ENCODE data around the gene TNNI3K.
"Not testable (repeated sequence)": the region's sequence is repeated elsewhere in the genome, so short reads cannot be mapped to it uniquely, and the experiment has no call there.

The TNNI3K gene

DNA sequence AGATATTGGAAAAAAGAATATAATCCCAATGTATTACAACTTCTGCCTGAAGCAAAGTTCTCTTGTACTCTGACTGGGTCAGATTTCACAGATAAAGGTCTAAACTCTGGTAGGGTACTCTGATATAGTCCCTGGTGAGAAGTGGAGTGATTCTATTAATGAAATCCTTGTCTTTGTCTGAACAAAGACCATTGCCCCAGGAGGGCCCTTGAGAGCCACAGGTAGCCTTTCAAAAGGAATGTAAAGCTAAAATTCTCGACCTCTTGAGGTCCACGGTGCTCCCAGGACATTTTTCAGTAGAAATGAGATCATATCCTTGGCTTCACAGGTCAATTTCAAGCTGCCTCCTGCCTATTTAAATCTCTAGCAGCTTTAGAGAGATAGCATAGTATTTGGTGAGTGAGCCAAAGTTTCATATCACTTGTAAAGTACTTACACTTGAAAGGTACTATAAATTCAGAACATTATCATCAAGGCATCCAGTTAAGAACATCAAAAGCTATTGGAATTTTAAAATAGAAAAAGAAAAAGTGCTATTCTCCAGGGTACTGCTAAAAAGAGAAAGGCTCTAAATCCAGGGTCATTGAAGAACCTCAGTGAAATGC lies 10.1 kb downstream of the TNNI3K start:
- H3K27me3 ChIP-seq (ENCODE audit: control insufficient read depth, insufficient read depth, low read length): no peaks in the 10 kb centered on the region
- no peak overlapping the region for H3K9ac ChIP-seq
- H3K4me3 ChIP-seq (ENCODE audit: low read depth, low read length): no peak overlapping the region
- no peak overlapping the region for H3K4me2 ChIP-seq (ENCODE audit: low read length)
- H3K9me3 ChIP-seq (ENCODE audit: control insufficient read depth, low read length): no peaks in the 10 kb centered on the region
- no peaks in the 10 kb centered on the region for H3K79me2 ChIP-seq
- no peak overlapping the region for H3K27ac ChIP-seq
- H3K36me3 ChIP-seq (ENCODE audit: control insufficient read depth, insufficient read depth, low read length): no peaks in the 10 kb centered on the region
- TF ChIP-seq, protein P1, sequence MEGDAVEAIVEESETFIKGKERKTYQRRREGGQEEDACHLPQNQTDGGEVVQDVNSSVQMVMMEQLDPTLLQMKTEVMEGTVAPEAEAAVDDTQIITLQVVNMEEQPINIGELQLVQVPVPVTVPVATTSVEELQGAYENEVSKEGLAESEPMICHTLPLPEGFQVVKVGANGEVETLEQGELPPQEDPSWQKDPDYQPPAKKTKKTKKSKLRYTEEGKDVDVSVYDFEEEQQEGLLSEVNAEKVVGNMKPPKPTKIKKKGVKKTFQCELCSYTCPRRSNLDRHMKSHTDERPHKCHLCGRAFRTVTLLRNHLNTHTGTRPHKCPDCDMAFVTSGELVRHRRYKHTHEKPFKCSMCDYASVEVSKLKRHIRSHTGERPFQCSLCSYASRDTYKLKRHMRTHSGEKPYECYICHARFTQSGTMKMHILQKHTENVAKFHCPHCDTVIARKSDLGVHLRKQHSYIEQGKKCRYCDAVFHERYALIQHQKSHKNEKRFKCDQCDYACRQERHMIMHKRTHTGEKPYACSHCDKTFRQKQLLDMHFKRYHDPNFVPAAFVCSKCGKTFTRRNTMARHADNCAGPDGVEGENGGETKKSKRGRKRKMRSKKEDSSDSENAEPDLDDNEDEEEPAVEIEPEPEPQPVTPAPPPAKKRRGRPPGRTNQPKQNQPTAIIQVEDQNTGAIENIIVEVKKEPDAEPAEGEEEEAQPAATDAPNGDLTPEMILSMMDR (IDR thresholded peaks at IDR 0.05): no peak
- H2AFZ ChIP-seq: no peak overlapping the region
- H3K4me1 ChIP-seq: no peaks in the 10 kb centered on the region

DNA sequence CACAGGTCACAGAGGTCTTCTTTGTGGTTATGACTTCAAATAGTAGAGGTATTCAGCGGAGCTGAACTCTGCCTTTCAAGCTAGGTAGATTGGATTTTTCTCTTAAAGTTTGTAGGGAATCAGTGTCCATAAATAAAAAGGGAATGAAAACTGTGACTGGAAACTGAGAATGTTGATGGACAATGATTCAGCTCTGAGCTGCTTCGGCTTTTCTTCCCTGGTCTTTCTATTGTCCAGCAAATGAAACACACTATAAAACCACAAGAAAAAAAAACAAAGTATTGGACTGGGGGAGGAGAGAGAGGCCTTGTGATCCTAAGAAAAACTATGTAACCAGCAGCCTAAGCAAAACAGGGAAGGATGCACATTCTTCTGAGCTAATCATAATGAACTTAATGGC lies 11.1 kb downstream of the TNNI3K start:
- no peak overlapping the region for H3K4me3 ChIP-seq (ENCODE audit: low read depth, low read length)
- no peak overlapping the region for H3K4me2 ChIP-seq (ENCODE audit: low read length)
- no peaks in the 10 kb centered on the region for H3K79me2 ChIP-seq
- TF ChIP-seq, protein P1 (IDR thresholded peaks at IDR 0.05): no peak
- no peaks in the 10 kb centered on the region for H3K36me3 ChIP-seq (ENCODE audit: control insufficient read depth, insufficient read depth, low read length)
- no peak overlapping the region for H3K27ac ChIP-seq
- no peaks in the 10 kb centered on the region for H3K4me1 ChIP-seq
- no peaks in the 10 kb centered on the region for H3K27me3 ChIP-seq (ENCODE audit: control insufficient read depth, insufficient read depth, low read length)
- H3K9me3 ChIP-seq (ENCODE audit: control insufficient read depth, low read length): no peaks in the 10 kb centered on the region
- H2AFZ ChIP-seq: no peak overlapping the region
- no peak overlapping the region for H3K9ac ChIP-seq

- no peak overlapping the region for H3K9ac ChIP-seq
- H3K27ac ChIP-seq: no peak overlapping the region
- no peaks in the 10 kb centered on the region for H3K9me3 ChIP-seq (ENCODE audit: control insufficient read depth, low read length)
- TF ChIP-seq, protein P1 (IDR thresholded peaks at IDR 0.05): no peak
- no peaks in the 10 kb centered on the region for H3K4me1 ChIP-seq
- H3K36me3 ChIP-seq (ENCODE audit: control insufficient read depth, insufficient read depth, low read length): no peaks in the 10 kb centered on the region
- no peaks in the 10 kb centered on the region for H3K27me3 ChIP-seq (ENCODE audit: control insufficient read depth, insufficient read depth, low read length)
- no peak overlapping the region for H3K4me2 ChIP-seq (ENCODE audit: low read length)
- H3K79me2 ChIP-seq: no peaks in the 10 kb centered on the region
- H2AFZ ChIP-seq: no peak overlapping the region
- H3K4me3 ChIP-seq (ENCODE audit: low read depth, low read length): no peak overlapping the region
Observed at GRCh38 chr1:74247881-74248528, 12.8 kb downstream of the TNNI3K start.

DNA sequence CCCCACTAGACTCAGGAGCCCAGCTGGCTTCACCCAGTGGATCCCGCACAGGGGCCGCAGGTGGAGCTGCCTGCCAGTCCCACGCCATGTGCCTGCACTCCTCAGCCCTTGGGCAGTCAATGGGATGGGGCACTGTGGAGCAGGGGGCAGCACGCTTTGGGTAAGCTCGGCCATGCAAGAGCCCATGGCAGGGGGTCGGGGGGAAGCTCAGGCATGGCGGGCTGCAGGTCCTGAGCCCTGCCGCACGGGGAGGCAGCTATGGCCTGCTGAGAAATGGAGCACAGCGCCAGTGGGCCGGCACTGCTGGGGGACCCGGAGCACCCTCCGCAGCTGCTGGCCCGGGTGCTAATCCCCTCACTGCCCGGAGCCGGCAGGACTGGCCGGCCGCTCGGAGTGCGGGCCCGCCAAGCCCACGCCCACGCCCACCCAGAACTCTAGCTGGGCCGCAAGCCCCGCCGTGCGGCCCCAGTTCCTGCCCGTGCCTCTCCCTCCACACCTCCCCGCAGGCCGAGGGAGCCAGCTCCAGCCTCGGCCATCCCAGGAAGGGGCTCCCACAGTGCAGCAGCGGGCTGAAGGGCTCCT lies 18.1 kb downstream of the TNNI3K start:
- not testable (repeated sequence) for H3K27me3 ChIP-seq (ENCODE audit: control insufficient read depth, insufficient read depth, low read length); H3K9ac ChIP-seq; H3K79me2 ChIP-seq; H3K4me2 ChIP-seq (ENCODE audit: low read length); H2AFZ ChIP-seq; H3K4me3 ChIP-seq (ENCODE audit: low read depth, low read length); H3K36me3 ChIP-seq (ENCODE audit: control insufficient read depth, insufficient read depth, low read length); H3K27ac ChIP-seq; H3K9me3 ChIP-seq (ENCODE audit: control insufficient read depth, low read length); H3K4me1 ChIP-seq

GRCh38 chr1:74266001-74266400 lies 30.8 kb downstream of the TNNI3K start:
- no peak overlapping the region for H3K9ac ChIP-seq
- H3K27ac ChIP-seq: no peak overlapping the region
- no peaks in the 10 kb centered on the region for H3K4me1 ChIP-seq
- H3K4me3 ChIP-seq (ENCODE audit: low read depth, low read length): no peak overlapping the region
- no peaks in the 10 kb centered on the region for H3K27me3 ChIP-seq (ENCODE audit: control insufficient read depth, insufficient read depth, low read length)
- H2AFZ ChIP-seq: no peak overlapping the region
- H3K9me3 ChIP-seq (ENCODE audit: control insufficient read depth, low read length): no peaks in the 10 kb centered on the region
- TF ChIP-seq, protein P1 (IDR thresholded peaks at IDR 0.05): no peak
- no peaks in the 10 kb centered on the region for H3K79me2 ChIP-seq
- no peaks in the 10 kb centered on the region for H3K36me3 ChIP-seq (ENCODE audit: control insufficient read depth, insufficient read depth, low read length)
- H3K4me2 ChIP-seq (ENCODE audit: low read length): no peak overlapping the region
